ENCODE data around the gene ASIP. TPM values are rescaled to one million over a fixed set of nuclear protein-coding genes. Genes with fewer than 3 reads are reported as not detected.
A peak's percentile ranks its signal among the peaks of the same experiment; 100 is the strongest.

The ASIP gene
- total and polyA plus RNA-seq, 2 of the 13 experiments (the other 11 are each of a cell fraction or from before 2014, with no cell fraction given) = not detected

DNA sequence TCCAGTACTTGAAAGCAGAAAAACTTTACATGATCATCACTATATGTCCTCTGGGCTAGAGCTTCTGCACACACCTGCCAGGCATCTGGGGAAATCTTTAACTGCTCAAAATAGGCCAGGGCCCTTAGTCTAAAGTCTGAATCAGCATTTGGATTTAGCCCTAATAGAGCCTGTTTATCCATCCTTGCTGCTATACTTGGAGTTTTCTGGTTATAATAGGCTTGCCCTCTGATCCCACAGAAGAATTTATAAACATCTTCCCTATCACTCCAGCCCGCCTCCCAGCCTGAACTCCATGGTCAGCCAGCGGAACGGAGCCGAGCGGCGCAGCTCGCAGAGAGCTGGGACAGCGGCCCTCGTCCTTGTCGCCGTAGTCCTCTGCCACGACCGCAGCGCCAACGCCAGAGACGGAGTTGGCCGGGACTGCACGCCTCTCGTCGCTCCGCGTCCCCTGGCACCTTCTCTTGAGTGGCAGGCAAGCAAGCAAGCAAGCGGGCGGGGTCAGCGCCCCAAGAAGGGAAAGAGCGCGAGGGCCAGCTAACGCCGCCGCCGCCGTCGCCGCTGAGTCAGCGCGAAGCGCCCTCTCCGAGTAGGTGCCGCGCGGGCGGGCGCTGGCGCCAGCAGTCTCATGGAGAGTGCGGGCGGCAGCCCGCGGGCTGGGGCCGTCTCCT, 25.4 kb upstream of the ASIP start (continued):
- TF ChIP-seq, protein P1, sequence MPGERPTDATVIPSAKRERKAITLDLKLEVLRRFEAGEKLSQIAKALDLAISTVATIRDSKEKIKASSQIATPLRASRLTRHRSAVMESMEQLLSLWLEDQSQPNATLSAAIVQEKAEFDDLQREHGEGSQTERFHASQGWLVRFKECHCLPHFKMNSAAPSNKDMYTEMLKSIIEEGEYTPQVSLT (CRISPR knock-in tag; IDR thresholded peaks at IDR 0.05; ENCODE audit: borderline replicate concordance, low read depth) = no peak
- TF ChIP-seq, protein P2, sequence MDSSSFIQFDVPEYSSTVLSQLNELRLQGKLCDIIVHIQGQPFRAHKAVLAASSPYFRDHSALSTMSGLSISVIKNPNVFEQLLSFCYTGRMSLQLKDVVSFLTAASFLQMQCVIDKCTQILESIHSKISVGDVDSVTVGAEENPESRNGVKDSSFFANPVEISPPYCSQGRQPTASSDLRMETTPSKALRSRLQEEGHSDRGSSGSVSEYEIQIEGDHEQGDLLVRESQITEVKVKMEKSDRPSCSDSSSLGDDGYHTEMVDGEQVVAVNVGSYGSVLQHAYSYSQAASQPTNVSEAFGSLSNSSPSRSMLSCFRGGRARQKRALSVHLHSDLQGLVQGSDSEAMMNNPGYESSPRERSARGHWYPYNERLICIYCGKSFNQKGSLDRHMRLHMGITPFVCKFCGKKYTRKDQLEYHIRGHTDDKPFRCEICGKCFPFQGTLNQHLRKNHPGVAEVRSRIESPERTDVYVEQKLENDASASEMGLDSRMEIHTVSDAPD (CRISPR knock-in tag; IDR thresholded peaks at IDR 0.05) = no peak
- peak; percentile 74; the same call in 1 of the 2 replicates for TF ChIP-seq DNMT1 (CRISPR knock-in tag; IDR thresholded peaks at IDR 0.05)
- TF ChIP-seq MXD3 (CRISPR knock-in tag; IDR thresholded peaks at IDR 0.05) = peak; percentile 94
- no peak for TF ChIP-seq ZNF850 (CRISPR knock-in tag; conservative IDR thresholded peaks at IDR 0.05)
- no peak for TF ChIP-seq ZNF569 (CRISPR knock-in tag; IDR thresholded peaks at IDR 0.05; ENCODE audit: borderline replicate concordance)
- no peak for TF ChIP-seq BRF2 (CRISPR knock-in tag; IDR thresholded peaks at IDR 0.05)
- TF ChIP-seq HOXA5 (CRISPR knock-in tag; IDR thresholded peaks at IDR 0.05) = peak; percentile 83; the same call in 1 of the 2 replicates
- TF ChIP-seq, protein P3, sequence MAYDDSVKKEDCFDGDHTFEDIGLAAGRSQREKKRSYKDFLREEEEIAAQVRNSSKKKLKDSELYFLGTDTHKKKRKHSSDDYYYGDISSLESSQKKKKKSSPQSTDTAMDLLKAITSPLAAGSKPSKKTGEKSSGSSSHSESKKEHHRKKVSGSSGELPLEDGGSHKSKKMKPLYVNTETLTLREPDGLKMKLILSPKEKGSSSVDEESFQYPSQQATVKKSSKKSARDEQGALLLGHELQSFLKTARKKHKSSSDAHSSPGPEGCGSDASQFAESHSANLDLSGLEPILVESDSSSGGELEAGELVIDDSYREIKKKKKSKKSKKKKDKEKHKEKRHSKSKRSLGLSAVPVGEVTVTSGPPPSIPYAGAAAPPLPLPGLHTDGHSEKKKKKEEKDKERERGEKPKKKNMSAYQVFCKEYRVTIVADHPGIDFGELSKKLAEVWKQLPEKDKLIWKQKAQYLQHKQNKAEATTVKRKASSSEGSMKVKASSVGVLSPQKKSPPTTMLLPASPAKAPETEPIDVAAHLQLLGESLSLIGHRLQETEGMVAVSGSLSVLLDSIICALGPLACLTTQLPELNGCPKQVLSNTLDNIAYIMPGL (CRISPR knock-in tag; IDR thresholded peaks at IDR 0.05; ENCODE audit: borderline replicate concordance in 1 of 2, low read depth in 1 of 2) = peak; percentile 56 to 86
- no peak for TF ChIP-seq NR2C2 (CRISPR knock-in tag; IDR thresholded peaks at IDR 0.05; ENCODE audit: borderline replicate concordance)
- peak; percentile 67; the same call in 1 of the 2 replicates for TF ChIP-seq MEF2D (CRISPR knock-in tag; IDR thresholded peaks at IDR 0.05)
- TF ChIP-seq NR3C1 (CRISPR knock-in tag; IDR thresholded peaks at IDR 0.05) = no peak
- TF ChIP-seq ASH2L (IDR thresholded peaks at IDR 0.05; ENCODE audit: insufficient read length, low read depth, low read length) = no peak
- TF ChIP-seq ZSCAN25 (CRISPR knock-in tag; IDR thresholded peaks at IDR 0.05) = peak; percentile 67; the same call in 1 of the 2 replicates
- TF ChIP-seq, protein P4, sequence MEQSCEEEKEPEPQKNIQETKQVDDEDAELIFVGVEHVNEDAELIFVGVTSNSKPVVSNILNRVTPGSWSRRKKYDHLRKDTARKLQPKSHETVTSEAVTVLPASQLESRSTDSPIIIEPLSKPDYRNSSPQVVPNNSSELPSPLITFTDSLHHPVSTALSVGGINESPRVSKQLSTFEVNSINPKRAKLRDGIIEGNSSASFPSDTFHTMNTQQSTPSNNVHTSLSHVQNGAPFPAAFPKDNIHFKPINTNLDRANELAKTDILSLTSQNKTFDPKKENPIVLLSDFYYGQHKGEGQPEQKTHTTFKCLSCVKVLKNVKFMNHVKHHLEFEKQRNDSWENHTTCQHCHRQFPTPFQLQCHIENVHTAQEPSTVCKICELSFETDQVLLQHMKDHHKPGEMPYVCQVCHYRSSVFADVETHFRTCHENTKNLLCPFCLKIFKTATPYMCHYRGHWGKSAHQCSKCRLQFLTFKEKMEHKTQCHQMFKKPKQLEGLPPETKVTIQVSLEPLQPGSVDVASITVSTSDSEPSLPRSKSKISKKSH (CRISPR knock-in tag; IDR thresholded peaks at IDR 0.05; ENCODE audit: borderline replicate concordance) = peak; percentile 98
- TF ChIP-seq ZNF572 (CRISPR knock-in tag; IDR thresholded peaks at IDR 0.05) = no peak
- TF ChIP-seq HOXA3 (CRISPR knock-in tag; IDR thresholded peaks at IDR 0.05) = peak; percentile 76
- TF ChIP-seq ONECUT2 (CRISPR knock-in tag; IDR thresholded peaks at IDR 0.05) = no peak
- no peak for TF ChIP-seq ELK4 (CRISPR knock-in tag; IDR thresholded peaks at IDR 0.05; ENCODE audit: borderline replicate concordance)
- TF ChIP-seq KDM4B (CRISPR knock-in tag; IDR thresholded peaks at IDR 0.05) = no peak
- peak; percentile 54 for TF ChIP-seq GATAD1 (CRISPR knock-in tag; IDR thresholded peaks at IDR 0.05)

Data from HepG2 (cell line).